HG03432 (cell line): ENCODE data around the gene COL19A1.
"Not testable (repeated sequence)": the region's sequence is repeated elsewhere in the genome, so short reads cannot be mapped to it uniquely, and the experiment has no call there.

Experiments used
- ATAC-seq: cut with Tn5 transposase; IDR thresholded peaks from one replicate; pipeline ENCODE4 v1.9.1; 2021; ENCODE audit warnings: mild to moderate bottlenecking, moderate library complexity; ENCODE audit not compliant: unreplicated experiment

Gene COL19A1

GRCh38 chr6:69895396-69895795, 29.0 kb downstream of the COL19A1 start:
- no peak for ATAC-seq

- no peak for ATAC-seq
Observed at GRCh38 chr6:69900869-69901268, 34.5 kb downstream of the COL19A1 start.

GRCh38 chr6:69901361-69901760, 35.0 kb downstream of the COL19A1 start:
- no peak for ATAC-seq

- no peak for ATAC-seq
Observed at GRCh38 chr6:69907981-69908498, 41.7 kb downstream of the COL19A1 start.

- no peak for ATAC-seq
Observed at GRCh38 chr6:69913361-69913760, 47.0 kb downstream of the COL19A1 start.

GRCh38 chr6:69914015-69914485, 47.7 kb downstream of the COL19A1 start:
- ATAC-seq: no peak

GRCh38 chr6:69915346-69915745, 49.0 kb downstream of the COL19A1 start:
- ATAC-seq: no peak

- ATAC-seq: peak; percentile 80
Observed at GRCh38 chr6:69917834-69918233, 51.5 kb downstream of the COL19A1 start.

- no peak for ATAC-seq
Observed at GRCh38 chr6:69918813-69919475, 52.6 kb downstream of the COL19A1 start.

- not testable (repeated sequence) for ATAC-seq
Observed at GRCh38 chr6:69921066-69921465, 54.7 kb downstream of the COL19A1 start.

- ATAC-seq: not testable (repeated sequence)
Observed at GRCh38 chr6:69921611-69922010, 55.3 kb downstream of the COL19A1 start.

GRCh38 chr6:69926745-69927144, 60.4 kb downstream of the COL19A1 start:
- no peak for ATAC-seq

- ATAC-seq: no peak
Observed at GRCh38 chr6:69933239-69933638, 66.9 kb downstream of the COL19A1 start.

GRCh38 chr6:69935079-69935478, 68.7 kb downstream of the COL19A1 start:
- no peak for ATAC-seq

GRCh38 chr6:69936674-69937363, 70.5 kb downstream of the COL19A1 start:
- no peak for ATAC-seq

- ATAC-seq: no peak
Observed at GRCh38 chr6:69937402-69938136, 71.2 kb downstream of the COL19A1 start.

- ATAC-seq: no peak
Observed at GRCh38 chr6:69942485-69942884, 76.1 kb downstream of the COL19A1 start.

GRCh38 chr6:69945192-69945591, 78.8 kb downstream of the COL19A1 start:
- no peak for ATAC-seq

- ATAC-seq: no peak
Observed at GRCh38 chr6:69948479-69949114, 82.2 kb downstream of the COL19A1 start.

GRCh38 chr6:69953491-69953890, 87.1 kb downstream of the COL19A1 start:
- ATAC-seq: no peak

- no peak for ATAC-seq
Observed at GRCh38 chr6:69954733-69955132, 88.4 kb downstream of the COL19A1 start.
